NB4 (cell line): ENCODE measurements around the gene STX8.

Experiments used
- POLR2A ChIP-seq: IDR thresholded peaks from 2 replicates; pipeline ENCODE4 v1.6.1; 2011; ENCODE audit warnings: mild to moderate bottlenecking; ENCODE audit not compliant: insufficient read length; ENCODE audit errors: extremely low read depth
- TF ChIP-seq, protein P1 (sequence below): IDR thresholded peaks from one replicate; pipeline ENCODE4 v1.5.1; 2012; ENCODE audit warnings: low read depth, low read length

GRCh38 chr17:9557857-9558256 is 17.8 kb downstream of the STX8 start:
- TF ChIP-seq, protein P1, sequence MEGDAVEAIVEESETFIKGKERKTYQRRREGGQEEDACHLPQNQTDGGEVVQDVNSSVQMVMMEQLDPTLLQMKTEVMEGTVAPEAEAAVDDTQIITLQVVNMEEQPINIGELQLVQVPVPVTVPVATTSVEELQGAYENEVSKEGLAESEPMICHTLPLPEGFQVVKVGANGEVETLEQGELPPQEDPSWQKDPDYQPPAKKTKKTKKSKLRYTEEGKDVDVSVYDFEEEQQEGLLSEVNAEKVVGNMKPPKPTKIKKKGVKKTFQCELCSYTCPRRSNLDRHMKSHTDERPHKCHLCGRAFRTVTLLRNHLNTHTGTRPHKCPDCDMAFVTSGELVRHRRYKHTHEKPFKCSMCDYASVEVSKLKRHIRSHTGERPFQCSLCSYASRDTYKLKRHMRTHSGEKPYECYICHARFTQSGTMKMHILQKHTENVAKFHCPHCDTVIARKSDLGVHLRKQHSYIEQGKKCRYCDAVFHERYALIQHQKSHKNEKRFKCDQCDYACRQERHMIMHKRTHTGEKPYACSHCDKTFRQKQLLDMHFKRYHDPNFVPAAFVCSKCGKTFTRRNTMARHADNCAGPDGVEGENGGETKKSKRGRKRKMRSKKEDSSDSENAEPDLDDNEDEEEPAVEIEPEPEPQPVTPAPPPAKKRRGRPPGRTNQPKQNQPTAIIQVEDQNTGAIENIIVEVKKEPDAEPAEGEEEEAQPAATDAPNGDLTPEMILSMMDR = no peak
- no peak for TF ChIP-seq POLR2A
